HepG2 (cell line): ENCODE measurements around the gene PTHLH. TPM values are rescaled to one million over a fixed set of nuclear protein-coding genes. Genes with fewer than 3 reads are reported as not detected.
A peak's percentile ranks its signal among the peaks of the same experiment; 100 is the strongest.

ENCODE experiments used
- ATM ChIP-seq: fragments of 450-650 bp; IDR thresholded peaks from 2 replicates; pipeline ENCODE4 v1.7.1; 2017; ENCODE audit warnings: mild to moderate bottlenecking, borderline replicate concordance
- KLF6 ChIP-seq: IDR thresholded peaks from 2 replicates; pipeline ENCODE4 v1.8.0; 2016; ENCODE audit warnings: missing biosample characterization, missing genetic modification reagents
- KMT2B ChIP-seq: IDR thresholded peaks from 2 replicates; pipeline ENCODE4 v1.6.1; 2016; ENCODE audit warnings: missing genetic modification reagents, missing compliant biosample characterization
- MBD4 ChIP-seq: IDR thresholded peaks from 2 replicates; pipeline ENCODE4 v1.6.1; 2012; ENCODE audit warnings: low read length, inconsistent platforms, borderline replicate concordance
- MXD4 ChIP-seq: IDR thresholded peaks from 2 replicates; pipeline ENCODE4 v1.6.1; 2016; ENCODE audit warnings: mild to moderate bottlenecking, missing biosample characterization, missing genetic modification reagents
- SNAPC2 ChIP-seq: sonication (generic); formaldehyde crosslinking; IDR thresholded peaks from 2 replicates; pipeline ENCODE4 v1.8.1; 2022; ENCODE audit warnings: mild to moderate bottlenecking, missing genetic modification reagents
- SNRNP70 ChIP-seq: fragments of 200-400 bp; formaldehyde crosslinking; IDR thresholded peaks from 2 replicates; pipeline ENCODE4 v1.6.1; 2017; ENCODE audit warnings: mild to moderate bottlenecking, low read depth, low read length, moderate library complexity
- ZNF160 ChIP-seq: sonication (generic); formaldehyde crosslinking; IDR thresholded peaks from 2 replicates; pipeline ENCODE4 v1.8.0; 2022; ENCODE audit warnings: mild to moderate bottlenecking, inconsistent platforms, missing genetic modification reagents
- ZNF251 ChIP-seq: sonication (generic); formaldehyde crosslinking; IDR thresholded peaks from 2 replicates; pipeline ENCODE4 v1.9.0; 2021; ENCODE audit warnings: mild to moderate bottlenecking, missing genetic modification reagents
- ZNF367 ChIP-seq: sonication (generic); formaldehyde crosslinking; IDR thresholded peaks from 2 replicates; pipeline ENCODE4 v1.4.0; 2020; ENCODE audit warnings: missing genetic modification reagents, borderline replicate concordance
- ZNF460 ChIP-seq: sonication (generic); formaldehyde crosslinking; IDR thresholded peaks from 2 replicates; pipeline ENCODE4 v1.5.1; 2020; ENCODE audit warnings: missing genetic modification reagents, mild to moderate bottlenecking, borderline replicate concordance
- ZNF589 ChIP-seq: sonication (generic); formaldehyde crosslinking; conservative IDR thresholded peaks from 2 replicates; pipeline ENCODE4 v1.8.0; 2022; ENCODE audit warnings: mild to moderate bottlenecking, moderate library complexity, missing genetic modification reagents
- ZNF674 ChIP-seq: sonication (generic); formaldehyde crosslinking; IDR thresholded peaks from 2 replicates; pipeline ENCODE4 v1.5.0; 2020; ENCODE audit warnings: low read depth, mild to moderate bottlenecking, missing genetic modification reagents
- polyA plus RNA-seq, 8 experiments: library from polyadenylated mRNA; depleted of rRNA in 3 of 8; stranded (reverse) in 7 of 8; unstranded in 1 of 8; fragments of >200 nt; fragmentation: Illumina TruSeq in 4 of 8; extraction: Trizol in 4 of 8; gene quantifications; 2 replicates each; pipeline versions ENCODE4 v1.2.1 to v1.2.3, GENCODE V29; 2011 to 2016; ENCODE audit warnings: low read depth in 4 of 8, missing spikeins in 1 of 8, mixed read lengths in 1 of 8; ENCODE audit not compliant: insufficient read depth in 1 of 8
- total RNA-seq, 5 experiments: library from RNA; depleted of rRNA; stranded (reverse); fragments of >200 nt; fragmentation: Illumina TruSeq; extraction: Trizol; gene quantifications; 2 replicates each; pipeline ENCODE4 v1.2.3, GENCODE V29; 2016; ENCODE audit warnings: low read depth in 1 of 5
- TF ChIP-seq, protein P1 (sequence below): IDR thresholded peaks from 2 replicates; pipeline ENCODE4 v1.6.1; 2016; ENCODE audit warnings: low read depth
- TF ChIP-seq, protein P2 (sequence below): sonication (generic); formaldehyde crosslinking; IDR thresholded peaks from 2 replicates; pipeline ENCODE4 v1.5.1; 2020; ENCODE audit warnings: mild to moderate bottlenecking, missing genetic modification reagents, borderline replicate concordance
- TF ChIP-seq, protein P3 (sequence below): sonication (generic); formaldehyde crosslinking; IDR thresholded peaks from 2 replicates; pipeline ENCODE4 v1.4.0; 2020; ENCODE audit warnings: missing genetic modification reagents
- TF ChIP-seq, protein P4 (sequence below): sonication (generic); formaldehyde crosslinking; IDR thresholded peaks from 2 replicates; pipeline ENCODE4 v1.4.0; 2020; ENCODE audit warnings: missing genetic modification reagents, low read depth, mild to moderate bottlenecking, borderline replicate concordance

PTHLH gene
- total and polyA plus RNA-seq, 2 of the 13 experiments (the other 11 are each of a cell fraction or from before 2014, with no cell fraction given): 0.22 TPM; not detected in 1

DNA sequence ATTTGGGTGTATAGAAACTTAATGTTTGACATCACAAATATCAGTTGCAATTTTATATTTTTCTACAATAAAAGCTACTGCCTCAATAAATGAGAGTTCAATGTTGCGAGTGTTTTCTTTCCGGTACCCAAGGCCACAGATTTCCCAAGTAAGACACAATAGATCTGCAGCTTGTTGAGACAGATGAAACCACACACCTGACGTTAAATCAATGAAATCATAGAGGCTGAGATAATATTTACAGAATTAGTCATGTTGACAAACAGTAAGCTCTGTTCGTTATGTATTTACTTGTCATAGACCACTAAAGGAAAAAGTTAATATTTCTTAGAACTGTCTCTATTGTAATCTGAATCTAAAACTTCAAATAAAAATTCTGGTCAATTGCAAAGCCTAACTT lies 49.2 kb upstream of the PTHLH start (continued):
- TF ChIP-seq, protein P1, sequence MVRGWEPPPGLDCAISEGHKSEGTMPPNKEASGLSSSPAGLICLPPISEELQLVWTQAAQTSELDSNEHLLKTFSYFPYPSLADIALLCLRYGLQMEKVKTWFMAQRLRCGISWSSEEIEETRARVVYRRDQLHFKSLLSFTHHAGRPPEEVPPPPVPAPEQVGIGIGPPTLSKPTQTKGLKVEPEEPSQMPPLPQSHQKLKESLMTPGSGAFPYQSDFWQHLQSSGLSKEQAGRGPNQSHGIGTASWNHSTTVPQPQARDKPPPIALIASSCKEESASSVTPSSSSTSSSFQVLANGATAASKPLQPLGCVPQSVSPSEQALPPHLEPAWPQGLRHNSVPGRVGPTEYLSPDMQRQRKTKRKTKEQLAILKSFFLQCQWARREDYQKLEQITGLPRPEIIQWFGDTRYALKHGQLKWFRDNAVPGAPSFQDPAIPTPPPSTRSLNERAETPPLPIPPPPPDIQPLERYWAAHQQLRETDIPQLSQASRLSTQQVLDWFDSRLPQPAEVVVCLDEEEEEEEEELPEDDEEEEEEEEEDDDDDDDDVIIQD (CRISPR knock-in tag): 0 out of 2 replicates have a peak, but pooled peaks have one; percentile 10
- TF ChIP-seq ZNF674 (CRISPR knock-in tag) (no peak), KMT2B (CRISPR knock-in tag) (no peak), SNRNP70 (no peak), ZNF367 (CRISPR knock-in tag) (no peak), KLF6 (CRISPR knock-in tag) (no peak), MBD4 (peak; percentile 63; the same call in 1 of the 2 replicates), ATM (no peak), ZNF589 (CRISPR knock-in tag) (no peak), ZNF251 (CRISPR knock-in tag) (no peak), SNAPC2 (CRISPR knock-in tag) (no peak), ZNF160 (CRISPR knock-in tag) (no peak), MXD4 (no peak), ZNF460 (CRISPR knock-in tag) (no peak)
- TF ChIP-seq, protein P2, sequence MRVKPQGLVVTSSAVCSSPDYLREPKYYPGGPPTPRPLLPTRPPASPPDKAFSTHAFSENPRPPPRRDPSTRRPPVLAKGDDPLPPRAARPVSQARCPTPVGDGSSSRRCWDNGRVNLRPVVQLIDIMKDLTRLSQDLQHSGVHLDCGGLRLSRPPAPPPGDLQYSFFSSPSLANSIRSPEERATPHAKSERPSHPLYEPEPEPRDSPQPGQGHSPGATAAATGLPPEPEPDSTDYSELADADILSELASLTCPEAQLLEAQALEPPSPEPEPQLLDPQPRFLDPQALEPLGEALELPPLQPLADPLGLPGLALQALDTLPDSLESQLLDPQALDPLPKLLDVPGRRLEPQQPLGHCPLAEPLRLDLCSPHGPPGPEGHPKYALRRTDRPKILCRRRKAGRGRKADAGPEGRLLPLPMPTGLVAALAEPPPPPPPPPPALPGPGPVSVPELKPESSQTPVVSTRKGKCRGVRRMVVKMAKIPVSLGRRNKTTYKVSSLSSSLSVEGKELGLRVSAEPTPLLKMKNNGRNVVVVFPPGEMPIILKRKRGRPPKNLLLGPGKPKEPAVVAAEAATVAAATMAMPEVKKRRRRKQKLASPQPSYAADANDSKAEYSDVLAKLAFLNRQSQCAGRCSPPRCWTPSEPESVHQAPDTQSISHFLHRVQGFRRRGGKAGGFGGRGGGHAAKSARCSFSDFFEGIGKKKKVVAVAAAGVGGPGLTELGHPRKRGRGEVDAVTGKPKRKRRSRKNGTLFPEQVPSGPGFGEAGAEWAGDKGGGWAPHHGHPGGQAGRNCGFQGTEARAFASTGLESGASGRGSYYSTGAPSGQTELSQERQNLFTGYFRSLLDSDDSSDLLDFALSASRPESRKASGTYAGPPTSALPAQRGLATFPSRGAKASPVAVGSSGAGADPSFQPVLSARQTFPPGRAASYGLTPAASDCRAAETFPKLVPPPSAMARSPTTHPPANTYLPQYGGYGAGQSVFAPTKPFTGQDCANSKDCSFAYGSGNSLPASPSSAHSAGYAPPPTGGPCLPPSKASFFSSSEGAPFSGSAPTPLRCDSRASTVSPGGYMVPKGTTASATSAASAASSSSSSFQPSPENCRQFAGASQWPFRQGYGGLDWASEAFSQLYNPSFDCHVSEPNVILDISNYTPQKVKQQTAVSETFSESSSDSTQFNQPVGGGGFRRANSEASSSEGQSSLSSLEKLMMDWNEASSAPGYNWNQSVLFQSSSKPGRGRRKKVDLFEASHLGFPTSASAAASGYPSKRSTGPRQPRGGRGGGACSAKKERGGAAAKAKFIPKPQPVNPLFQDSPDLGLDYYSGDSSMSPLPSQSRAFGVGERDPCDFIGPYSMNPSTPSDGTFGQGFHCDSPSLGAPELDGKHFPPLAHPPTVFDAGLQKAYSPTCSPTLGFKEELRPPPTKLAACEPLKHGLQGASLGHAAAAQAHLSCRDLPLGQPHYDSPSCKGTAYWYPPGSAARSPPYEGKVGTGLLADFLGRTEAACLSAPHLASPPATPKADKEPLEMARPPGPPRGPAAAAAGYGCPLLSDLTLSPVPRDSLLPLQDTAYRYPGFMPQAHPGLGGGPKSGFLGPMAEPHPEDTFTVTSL (CRISPR knock-in tag): peak; percentile 83; the same call in 1 of the 2 replicates
- TF ChIP-seq, protein P3, sequence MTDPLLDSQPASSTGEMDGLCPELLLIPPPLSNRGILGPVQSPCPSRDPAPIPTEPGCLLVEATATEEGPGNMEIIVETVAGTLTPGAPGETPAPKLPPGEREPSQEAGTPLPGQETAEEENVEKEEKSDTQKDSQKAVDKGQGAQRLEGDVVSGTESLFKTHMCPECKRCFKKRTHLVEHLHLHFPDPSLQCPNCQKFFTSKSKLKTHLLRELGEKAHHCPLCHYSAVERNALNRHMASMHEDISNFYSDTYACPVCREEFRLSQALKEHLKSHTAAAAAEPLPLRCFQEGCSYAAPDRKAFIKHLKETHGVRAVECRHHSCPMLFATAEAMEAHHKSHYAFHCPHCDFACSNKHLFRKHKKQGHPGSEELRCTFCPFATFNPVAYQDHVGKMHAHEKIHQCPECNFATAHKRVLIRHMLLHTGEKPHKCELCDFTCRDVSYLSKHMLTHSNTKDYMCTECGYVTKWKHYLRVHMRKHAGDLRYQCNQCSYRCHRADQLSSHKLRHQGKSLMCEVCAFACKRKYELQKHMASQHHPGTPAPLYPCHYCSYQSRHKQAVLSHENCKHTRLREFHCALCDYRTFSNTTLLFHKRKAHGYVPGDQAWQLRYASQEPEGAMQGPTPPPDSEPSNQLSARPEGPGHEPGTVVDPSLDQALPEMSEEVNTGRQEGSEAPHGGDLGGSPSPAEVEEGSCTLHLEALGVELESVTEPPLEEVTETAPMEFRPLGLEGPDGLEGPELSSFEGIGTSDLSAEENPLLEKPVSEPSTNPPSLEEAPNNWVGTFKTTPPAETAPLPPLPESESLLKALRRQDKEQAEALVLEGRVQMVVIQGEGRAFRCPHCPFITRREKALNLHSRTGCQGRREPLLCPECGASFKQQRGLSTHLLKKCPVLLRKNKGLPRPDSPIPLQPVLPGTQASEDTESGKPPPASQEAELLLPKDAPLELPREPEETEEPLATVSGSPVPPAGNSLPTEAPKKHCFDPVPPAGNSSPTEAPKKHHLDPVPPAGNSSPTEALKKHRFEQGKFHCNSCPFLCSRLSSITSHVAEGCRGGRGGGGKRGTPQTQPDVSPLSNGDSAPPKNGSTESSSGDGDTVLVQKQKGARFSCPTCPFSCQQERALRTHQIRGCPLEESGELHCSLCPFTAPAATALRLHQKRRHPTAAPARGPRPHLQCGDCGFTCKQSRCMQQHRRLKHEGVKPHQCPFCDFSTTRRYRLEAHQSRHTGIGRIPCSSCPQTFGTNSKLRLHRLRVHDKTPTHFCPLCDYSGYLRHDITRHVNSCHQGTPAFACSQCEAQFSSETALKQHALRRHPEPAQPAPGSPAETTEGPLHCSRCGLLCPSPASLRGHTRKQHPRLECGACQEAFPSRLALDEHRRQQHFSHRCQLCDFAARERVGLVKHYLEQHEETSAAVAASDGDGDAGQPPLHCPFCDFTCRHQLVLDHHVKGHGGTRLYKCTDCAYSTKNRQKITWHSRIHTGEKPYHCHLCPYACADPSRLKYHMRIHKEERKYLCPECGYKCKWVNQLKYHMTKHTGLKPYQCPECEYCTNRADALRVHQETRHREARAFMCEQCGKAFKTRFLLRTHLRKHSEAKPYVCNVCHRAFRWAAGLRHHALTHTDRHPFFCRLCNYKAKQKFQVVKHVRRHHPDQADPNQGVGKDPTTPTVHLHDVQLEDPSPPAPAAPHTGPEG (CRISPR knock-in tag): no peak
- TF ChIP-seq, protein P4, sequence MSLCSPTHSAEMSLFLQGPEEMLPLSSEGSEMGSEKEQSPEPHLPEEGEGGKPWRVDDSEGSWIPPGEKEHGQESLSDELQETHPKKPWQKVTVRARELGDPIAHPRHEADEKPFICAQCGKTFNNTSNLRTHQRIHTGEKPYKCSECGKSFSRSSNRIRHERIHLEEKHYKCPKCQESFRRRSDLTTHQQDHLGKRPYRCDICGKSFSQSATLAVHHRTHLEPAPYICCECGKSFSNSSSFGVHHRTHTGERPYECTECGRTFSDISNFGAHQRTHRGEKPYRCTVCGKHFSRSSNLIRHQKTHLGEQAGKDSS: no peak
